GM10266 (cell line): ENCODE measurements around the gene ATP6V0E2.

Source experiments
- DNase-seq: peaks from one replicate; pipeline ENCODE4 v3.0.0; 2012; ENCODE audit errors: extremely low spot score
- TF ChIP-seq, protein P1 (sequence below): IDR thresholded peaks from 2 replicates; pipeline ENCODE4 v1.5.1; 2012; ENCODE audit warnings: mild to moderate bottlenecking, low read depth; ENCODE audit not compliant: control insufficient read depth, insufficient read depth; ENCODE audit errors: missing control alignments

ATP6V0E2 gene

DNA sequence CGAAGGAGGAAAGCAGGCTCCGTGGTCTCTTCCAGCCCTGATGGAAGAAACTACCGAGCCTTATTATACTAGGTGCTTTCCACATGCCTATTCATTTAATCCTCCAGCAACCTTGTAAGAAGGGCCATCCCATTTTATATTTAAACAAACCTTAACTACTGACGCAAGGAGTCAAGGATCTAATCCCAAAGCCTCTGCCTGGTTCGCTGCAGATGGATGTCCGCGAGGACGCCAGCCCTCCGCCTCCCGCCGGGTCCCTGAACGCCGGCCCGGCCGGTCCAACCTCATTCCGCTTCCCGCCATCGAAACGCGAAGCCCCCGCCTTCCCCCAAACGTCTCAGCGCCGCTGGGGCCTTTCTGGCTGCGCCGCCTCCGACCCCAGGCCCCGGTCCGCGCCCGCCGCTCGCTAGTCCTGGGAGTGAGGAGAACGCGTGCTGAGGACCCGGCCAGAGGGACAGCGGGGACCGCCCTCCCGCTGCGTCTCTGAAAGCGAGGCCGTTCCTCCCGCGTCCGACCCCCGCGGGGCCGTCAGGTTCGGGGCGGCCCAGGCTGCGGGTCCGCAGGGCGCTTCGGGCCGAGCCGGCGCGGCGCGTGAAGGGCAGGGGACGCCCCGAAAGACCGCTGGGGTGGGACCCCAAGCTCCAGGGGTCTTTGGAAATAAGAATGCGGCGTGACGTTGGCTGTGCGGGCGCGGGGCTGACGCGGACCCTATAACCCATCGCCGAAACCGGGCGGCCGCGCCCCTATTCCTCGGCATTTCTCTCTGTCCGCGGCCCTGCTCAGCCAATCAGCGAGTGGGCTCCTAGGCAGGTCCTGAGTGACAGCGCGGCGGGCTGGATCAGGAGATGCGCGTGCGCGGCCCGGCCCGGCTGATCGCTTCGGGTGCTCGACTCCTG is at the start of gene ATP6V0E2:
ATP6V0E2 (plus strand) TSS at position 896 of the 896 bp plus-strand sequence. CDS start 97 bp downstream, outside the sequence.
- TF ChIP-seq, protein P1, sequence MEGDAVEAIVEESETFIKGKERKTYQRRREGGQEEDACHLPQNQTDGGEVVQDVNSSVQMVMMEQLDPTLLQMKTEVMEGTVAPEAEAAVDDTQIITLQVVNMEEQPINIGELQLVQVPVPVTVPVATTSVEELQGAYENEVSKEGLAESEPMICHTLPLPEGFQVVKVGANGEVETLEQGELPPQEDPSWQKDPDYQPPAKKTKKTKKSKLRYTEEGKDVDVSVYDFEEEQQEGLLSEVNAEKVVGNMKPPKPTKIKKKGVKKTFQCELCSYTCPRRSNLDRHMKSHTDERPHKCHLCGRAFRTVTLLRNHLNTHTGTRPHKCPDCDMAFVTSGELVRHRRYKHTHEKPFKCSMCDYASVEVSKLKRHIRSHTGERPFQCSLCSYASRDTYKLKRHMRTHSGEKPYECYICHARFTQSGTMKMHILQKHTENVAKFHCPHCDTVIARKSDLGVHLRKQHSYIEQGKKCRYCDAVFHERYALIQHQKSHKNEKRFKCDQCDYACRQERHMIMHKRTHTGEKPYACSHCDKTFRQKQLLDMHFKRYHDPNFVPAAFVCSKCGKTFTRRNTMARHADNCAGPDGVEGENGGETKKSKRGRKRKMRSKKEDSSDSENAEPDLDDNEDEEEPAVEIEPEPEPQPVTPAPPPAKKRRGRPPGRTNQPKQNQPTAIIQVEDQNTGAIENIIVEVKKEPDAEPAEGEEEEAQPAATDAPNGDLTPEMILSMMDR = no peak
- peak; percentile 100 for DNase-seq

DNA sequence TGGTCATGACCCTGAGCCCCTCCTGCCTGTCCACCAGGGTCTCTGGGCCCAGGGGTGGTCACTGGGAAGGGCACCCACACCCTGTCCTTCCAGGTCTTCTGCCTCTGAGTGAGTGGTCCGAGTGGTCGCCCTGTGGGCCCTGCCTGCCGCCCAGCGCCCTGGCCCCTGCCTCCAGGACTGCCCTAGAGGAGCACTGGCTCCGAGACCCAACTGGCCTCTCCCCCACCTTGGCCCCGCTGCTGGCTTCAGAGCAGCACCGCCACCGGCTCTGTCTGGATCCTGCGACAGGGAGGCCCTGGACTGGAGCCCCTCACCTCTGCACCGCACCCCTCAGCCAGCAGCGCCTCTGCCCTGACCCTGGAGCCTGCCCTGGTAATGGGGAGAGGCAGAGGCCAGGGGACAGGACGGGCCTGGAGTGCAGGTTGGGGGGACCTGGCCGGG is 49.4 kb upstream of the ATP6V0E2 start:
- TF ChIP-seq, protein P1 = no peak
- DNase-seq = no peak

DNA sequence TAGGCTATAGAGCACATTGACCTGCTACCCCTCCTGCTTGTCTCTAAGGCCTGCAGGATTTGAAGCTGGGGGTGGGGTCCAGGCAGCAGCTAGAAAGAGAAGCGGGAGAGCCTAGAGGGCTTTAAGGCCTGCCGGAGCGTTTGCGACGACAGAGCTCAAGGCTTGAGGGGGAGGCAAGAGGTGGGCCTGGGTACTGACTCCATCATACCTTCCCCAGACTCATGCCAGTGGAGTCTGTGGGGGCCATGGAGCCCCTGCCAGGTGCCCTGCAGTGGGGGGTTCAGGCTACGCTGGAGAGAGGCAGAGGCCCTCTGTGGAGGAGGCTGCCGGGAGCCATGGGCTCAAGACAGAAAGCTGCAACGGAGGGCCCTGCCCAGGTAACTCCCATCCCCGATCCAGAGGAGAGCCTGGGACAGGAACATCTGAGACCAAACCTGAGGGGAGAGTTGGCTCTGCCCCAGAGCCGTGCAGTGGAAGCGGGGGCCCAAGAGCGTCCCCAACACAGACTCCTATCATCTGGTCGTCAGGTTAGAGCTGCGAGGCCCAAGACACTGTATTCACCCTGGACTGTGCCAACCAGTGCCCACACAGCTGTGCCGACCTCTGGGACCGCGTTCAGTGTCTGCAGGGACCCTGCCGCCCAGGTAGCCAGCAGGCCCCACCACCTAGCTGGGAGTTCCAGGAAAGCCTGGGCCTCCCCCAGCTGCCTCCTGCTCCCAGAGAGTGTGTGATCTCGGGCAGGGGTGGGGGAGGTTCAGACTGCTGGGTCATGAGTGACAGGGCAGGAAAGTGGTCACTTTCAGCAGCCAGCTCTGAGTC is 48.8 kb upstream of the ATP6V0E2 start:
- DNase-seq = no peak
- TF ChIP-seq, protein P1 = no peak

DNA sequence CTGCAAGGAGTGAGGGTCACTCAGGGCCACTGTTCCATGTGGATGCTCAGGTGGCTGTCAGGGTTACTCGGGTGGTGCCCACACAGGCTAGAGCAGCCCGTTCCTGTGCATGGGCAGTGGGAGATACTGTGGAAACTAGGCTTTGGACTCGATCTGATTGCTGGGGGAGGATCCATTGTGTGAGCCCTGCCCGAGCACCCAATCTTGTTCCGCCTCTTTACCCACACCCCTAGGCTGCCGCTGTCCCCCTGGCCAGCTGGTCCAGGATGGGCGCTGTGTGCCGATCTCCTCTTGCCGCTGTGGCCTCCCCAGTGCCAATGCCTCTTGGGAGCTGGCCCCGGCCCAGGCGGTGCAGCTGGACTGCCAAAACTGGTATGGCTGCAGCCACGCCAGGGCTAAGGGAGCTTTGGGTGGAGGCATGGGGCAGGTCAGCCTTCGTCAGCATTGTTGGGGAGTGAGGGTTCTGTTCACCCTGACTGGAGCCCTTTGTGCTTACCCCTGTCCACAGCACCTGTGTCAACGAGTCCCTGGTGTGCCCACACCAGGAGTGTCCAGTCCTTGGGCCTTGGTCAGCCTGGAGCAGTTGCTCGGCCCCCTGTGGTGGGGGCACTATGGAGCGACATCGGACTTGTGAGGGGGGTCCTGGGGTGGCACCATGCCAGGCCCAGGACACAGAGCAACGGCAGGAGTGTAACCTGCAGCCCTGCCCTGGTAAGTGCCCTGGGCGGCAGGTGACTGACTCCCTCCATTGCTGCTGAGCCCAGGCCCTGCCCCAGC is 48.0 kb upstream of the ATP6V0E2 start:
- DNase-seq = no peak
- TF ChIP-seq, protein P1 = no peak

DNA sequence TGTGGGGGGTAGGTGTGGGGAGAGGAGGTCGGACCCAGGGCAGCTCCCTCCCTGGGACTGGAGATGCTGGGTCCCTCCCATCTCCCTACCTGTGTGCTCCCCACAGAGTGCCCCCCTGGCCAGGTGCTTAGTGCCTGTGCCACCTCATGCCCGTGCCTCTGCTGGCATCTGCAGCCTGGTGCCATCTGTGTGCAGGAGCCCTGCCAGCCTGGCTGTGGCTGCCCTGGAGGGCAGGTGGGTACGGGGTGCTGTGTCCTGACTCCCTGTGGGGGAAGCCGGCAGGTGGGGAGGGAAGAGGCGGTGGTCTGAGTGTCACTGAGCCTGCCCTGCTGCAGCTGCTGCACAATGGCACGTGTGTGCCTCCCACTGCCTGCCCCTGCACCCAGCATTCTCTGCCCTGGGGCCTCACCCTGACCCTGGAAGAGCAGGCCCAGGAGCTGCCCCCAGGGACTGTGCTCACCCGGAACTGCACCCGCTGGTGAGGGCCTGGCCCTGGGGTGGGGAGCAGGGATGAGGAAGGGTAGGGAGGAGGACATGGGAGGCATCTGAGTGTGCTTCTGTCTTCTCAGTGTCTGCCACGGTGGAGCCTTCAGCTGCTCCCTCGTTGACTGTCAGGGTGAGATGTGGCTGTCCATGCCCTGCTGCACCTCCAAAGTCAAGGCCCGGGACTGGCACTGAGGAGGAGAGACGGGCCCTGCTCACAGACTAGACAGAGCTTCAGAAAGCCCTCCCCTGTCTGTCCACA is 47.3 kb upstream of the ATP6V0E2 start:
- TF ChIP-seq, protein P1 = no peak
- no peak for DNase-seq
